GM04504 (cell line): Measurements from ENCODE around the gene ITPRIPL1.

Experiments
- DNase-seq: peaks from one replicate; pipeline ENCODE4 v3.0.0-alpha.2; 2012; ENCODE audit warnings: low read depth

ITPRIPL1 gene

DNA sequence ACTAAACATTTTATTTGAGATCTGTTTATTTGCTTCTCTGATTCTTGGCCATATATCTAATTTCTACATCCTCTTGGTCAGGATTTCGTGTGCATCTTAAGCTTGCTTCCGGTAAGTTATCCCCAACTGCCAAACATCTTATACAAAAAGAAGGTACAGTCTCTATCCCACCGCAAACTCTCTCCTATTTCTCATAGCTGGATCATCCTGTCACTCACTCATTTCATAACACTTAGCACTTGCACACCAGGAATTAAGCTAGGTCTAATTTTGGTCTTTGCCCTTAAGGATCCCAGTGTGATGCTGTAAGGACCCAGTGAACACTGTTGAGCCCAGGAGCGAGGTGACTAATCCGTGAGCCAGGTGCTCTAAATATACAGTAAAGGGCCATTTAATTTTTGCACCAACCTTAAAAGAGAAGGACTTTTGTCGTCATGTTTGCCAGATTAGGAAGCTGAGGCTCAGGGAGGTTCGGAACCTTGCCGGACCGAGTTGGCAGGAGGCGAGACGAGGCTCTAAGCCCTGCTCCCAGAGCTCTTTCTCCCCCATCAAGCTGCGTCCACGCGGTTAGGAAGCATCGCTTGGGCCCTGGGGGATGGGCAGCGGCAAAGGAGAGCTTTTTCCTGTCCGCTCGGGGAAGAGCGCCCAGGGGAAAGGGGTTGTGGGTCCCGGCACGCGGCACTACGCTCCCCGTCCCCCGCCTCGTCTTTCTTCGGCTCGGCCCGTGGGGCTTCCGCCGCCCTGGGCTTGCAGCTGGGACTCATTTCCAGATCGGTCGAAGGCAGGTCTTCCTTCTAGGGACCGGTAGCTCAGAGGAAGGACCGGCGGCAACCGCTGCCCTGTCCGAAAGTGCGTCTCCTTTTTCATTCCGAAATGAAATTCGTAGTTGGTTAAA is 4.1 kb upstream of the ITPRIPL1 start:
- DNase-seq = no peak

DNA sequence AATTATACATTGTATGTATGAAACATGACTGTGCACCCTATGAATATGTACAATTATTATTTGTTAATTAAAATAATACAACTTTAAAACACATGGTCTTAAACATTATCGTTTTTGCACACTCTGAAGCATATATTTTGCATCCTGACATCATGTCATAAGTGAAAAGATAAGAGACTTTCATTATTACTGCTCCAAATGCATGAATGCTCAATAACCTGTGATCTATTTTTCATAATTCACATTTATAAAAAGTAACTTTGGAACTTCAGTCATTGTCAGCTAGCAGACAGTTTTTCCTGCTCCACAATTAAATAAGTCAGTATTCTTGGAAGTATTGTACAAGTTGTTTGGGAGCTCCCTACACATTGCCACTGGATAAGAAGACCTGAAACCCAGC is 1.3 kb upstream of the ITPRIPL1 start:
- DNase-seq = no peak

DNA sequence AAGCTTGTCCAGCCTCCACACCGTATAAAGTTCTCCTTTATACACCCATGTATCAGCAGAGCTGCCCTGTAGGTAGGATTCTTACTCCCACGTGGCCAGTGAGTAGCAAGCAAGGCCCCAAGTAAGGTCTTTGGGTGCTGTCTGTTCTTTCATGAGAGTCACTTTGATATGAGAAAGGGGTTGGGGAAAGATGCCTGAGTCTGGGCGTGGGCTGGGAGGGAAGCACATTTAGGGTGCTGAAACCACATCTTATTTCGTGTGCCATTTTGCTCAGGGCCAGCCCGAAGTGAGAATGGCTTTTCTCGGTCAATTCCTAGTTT is 436 bp upstream of the ITPRIPL1 start:
- DNase-seq = no peak

DNA sequence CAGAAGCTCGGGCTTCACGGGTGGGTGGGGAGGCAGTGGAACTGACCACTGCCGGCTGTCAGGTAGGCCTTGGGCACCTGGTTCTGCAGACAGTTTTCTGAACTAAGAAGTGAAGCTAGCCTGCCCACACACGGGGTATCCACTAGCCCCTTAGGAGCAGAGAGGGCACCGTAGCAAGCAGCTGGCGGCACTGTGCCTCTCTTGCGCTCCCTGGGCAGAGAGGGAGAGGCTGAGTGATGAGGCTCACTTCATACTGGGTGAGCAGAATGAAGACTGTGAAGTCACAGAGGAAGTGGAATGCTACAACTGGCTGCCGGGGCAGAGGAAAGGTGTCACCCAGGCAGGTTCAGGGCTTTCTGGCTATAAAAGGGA is 753 bp downstream of the ITPRIPL1 start:
- no peak for DNase-seq

DNA sequence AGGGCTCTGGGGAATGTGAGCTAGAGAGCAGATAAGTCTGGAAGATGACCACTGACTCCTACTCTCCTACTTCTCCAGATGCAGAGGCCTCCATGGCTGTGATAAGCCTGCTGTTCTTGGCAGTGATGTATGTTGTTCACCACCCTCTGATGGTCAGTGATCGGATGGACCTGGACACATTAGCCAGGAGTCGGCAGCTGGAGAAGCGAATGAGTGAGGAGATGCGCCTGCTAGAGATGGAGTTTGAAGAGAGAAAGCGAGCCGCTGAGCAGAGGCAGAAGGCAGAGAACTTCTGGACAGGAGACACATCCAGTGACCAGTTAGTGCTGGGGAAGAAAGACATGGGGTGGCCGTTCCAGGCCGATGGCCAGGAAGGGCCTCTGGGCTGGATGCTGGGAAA is 1.4 kb downstream of the ITPRIPL1 start:
- no peak for DNase-seq

DNA sequence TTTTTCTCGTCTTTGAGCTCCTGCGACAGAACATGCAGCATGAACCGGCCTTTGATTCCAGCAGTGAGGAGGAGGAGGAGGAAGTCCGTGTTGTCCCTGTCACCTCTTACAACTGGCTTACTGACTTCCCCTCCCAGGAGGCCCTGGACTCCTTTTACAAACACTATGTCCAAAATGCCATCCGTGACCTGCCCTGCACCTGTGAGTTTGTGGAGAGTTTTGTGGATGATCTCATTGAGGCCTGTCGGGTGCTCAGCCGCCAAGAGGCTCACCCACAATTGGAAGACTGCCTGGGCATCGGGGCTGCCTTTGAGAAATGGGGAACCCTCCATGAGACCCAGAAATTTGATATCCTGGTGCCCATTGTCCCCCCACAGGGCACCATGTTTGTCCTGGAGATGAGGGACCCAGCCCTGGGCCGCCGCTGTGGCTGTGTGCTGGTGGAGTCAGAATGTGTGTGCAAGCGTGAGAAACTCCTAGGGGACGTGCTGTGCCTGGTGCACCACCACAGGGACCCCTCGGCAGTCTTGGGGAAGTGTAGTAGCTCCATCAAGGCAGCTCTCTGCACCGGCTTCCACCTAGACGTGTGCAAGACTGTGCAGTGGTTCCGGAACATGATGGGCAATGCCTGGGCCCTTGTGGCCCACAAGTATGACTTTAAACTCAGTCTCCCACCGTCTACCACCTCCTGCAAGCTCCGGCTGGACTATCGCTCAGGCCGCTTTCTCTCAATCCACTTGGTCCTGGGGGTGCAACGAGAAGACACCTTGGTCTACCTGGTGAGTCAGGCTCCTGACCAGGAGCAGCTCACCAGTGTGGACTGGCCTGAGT is 2.1 kb downstream of the ITPRIPL1 start:
- DNase-seq = no peak

DNA sequence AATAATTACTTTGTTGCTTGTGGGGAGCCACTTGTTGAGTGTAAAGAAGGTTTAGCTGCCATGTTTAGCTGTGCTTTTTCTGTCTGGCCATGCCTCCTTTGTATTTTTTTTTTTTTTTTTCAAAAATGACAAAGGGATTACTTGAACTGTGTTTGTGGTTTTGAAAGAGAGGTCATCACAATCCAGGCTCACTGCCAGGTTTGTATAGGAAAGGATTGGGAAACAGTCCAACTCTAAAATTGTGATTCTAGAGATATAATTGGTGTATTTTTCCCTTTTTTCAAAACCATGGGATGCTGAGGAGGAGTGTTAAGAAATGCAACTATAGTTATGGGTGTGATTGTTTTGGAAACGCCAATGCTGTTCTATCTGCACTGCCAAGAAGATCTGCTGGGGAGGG is 4.3 kb downstream of the ITPRIPL1 start:
- DNase-seq = peak; percentile 47

DNA sequence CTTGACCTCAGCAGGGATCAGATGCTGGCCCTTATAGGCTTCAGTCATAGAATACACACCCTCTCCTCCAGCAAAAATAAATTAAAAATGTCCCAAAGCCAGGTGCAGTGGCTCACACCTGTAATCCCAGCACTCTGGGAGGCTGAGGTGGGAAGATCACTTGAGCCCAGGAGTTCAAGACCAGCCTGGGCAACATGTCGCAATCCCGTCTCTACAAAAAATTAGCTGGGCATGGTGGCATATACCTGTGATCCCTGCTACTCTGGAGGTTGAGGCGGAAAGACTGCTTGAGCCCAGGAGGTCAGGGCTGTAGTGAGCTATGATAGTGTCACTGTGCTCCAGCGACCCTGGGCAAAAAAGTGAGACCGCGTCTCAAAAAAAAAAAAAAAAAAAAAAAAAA is 4.8 kb downstream of the ITPRIPL1 start:
- no peak for DNase-seq

DNA sequence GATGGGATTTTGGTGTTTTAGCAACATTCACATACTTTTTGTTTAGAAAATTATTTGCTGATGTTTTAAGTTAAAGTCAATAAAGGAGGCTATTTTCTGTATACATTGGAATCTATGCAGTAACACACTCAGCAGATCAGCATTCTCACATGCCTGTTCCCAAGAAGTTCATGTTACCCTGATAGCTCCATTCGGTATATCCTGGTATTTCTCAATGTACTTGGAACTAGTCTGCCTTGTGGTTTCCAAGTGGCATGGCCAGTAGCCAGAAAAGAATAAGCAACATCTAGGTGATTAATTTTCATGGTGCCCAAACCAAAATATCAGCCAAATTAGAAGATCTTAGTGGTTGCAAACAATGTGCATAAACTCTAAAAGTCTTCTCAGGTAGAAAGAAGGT is 5.3 kb downstream of the ITPRIPL1 start:
- no peak for DNase-seq

DNA sequence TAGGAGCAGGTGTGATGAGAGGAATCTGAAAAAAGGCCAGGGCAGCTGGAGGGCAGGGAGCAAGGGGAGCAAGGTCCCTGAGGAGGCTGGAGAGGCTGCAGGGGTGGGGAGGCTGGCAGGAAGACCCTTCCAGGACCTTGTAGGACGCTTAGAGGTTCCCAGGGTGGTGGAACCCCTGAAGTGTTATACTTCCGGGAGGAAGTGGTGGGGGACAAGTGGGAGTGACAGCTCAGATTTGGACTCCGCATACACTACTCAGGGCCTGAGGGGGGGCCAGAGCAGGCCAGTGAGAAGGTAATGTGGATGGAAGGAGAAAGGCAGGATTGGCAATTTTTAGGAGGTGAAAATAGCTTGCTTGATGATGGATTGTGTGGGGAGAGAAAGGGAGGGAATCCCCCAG is 8.6 kb downstream of the ITPRIPL1 start:
- DNase-seq = no peak

DNA sequence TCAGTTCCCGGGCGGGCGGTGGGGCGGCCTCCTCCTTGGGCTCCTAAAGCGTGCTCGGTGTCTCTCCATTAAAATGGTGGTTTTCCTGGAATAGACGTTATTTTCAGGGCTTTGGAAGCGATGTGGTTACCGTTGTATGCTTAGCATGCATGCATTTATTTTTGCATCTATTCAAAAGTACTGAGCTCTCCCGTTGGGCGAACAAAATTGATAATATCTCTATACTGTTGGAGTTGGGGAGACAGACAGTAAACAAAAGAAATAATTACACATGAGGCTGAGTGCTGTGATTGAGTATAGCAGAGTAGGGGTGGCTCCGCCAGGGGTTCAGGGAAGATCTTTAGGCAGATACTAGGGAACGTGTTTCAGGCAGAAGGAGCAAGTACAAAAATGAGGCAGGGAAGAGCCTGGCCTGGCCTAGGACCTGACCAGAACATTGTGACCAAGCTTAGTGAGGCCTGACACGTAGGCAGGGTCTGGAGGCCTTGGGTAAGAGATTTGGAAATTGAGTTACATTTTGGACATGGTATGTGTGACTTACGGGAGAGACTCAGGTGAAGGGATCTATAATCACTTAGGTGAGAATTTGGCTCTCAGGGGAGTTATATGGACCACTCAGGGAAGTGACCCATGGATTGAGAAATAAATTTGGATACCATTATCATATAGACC is 11.1 kb downstream of the ITPRIPL1 start:
- DNase-seq = no peak

DNA sequence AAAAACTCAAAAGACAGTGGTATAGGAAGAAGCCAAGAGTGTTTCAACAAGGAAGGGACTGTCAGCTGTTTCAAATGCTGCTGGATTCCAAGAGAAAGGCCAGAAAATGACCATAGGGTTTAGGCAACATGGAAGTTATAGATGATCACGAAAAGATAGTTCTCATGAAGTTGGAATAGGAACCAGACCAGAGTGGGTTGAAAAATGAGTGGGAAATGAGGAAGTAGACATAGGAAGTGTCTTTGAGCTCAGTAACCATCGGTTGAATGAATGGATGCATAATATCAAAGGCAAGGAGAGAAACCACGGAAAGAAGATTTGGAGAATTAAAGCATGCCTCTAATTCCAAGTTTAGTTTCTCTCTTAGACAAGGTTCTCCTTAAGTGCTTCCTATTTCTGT is 11.8 kb downstream of the ITPRIPL1 start:
- DNase-seq = no peak

DNA sequence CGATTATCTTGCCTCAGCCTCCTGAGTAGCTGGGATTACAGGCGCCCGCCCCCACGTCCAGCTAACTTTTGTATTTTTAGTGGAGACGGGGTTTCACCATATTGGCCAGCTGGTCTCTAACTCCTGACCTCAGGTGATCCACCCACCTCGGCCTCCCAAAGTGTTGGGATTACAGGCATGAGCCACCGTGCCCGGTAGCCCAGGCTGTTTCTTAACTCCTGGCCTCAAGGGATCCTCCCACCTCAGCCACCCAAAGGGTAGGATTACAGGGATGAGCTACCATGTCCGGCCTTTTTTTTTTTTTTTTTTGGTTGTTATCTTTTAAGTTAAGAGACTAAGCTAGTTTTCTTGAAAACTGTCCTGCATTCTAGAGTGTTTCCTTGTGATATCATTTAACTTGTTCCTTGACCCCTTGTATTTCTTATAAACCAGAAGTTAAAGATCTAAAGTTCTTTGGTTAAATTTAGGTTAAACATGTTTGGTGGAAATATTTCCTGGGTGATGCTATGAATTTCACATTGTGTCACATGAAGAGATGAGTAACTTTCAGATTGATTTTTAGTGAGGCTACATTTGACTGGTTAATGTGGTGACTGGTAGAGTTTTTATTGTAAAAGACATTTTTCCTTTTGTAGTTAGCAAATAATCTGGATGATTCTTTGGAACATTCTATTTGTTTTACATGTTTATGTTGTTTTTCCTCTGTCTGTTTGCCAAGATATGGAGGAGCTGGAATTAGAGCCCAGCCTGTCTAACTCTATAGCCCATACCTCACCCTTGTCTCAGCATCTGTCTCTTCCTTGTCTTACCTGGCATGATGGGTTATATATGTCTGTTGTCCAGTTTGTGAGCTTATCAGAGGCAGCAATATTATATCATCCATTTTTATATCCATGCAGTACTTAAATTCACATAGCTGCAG is 15.6 kb downstream of the ITPRIPL1 start:
- DNase-seq = no peak

DNA sequence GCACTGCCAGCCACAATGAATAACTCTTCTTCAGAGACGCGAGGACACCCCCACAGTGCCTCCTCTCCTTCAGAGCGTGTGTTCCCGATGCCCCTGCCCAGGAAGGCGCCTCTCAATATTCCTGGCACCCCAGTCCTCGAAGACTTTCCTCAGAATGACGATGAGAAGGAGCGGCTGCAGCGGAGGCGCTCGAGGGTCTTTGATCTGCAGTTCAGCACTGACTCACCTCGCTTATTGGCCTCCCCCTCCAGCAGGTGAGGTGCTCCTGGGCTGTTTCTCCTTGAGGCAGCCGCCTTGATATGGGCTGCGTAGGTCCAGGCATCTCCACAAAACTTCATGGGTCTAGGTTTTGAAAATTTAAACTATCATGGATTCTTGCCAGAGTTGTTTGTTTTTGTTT is 16.5 kb downstream of the ITPRIPL1 start:
- no peak for DNase-seq

DNA sequence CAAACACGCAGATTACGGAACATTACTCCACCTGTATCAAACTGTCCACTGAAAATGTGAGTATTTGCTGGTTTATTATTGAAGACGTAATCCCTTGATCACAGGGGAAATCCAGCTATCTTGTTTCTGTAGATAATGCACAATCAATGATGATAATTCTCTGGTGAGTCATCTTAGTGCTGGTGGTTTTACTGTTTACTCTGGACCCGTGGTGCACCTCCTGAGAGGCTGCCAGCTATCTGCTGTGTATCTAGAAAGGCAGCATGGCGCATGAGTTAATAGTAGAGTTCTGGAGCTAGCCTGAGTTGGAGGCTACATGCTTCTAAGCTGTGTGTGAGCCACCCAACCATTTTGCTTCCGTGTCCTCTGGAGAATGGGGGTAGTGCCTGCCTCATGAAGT is 17.0 kb downstream of the ITPRIPL1 start:
- DNase-seq = peak; percentile 19

DNA sequence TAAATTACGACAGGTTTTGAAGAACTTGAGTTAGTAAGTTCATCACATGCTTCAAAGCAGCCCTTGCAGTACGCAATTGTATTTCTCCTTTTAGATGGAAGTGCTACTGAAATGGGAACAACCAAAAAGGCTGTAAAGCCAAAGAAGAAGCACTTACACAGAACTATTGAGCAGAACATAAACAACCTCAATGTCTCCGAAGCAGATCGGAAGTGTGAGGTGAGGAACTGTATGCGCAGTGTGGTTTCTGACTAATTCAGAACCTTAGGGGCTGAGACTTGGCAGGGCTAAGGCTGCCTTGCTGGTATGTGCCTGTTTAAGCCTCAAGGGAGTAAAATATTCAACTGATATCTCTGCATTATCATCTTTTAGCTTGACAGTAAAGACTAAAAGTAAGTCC is 18.9 kb downstream of the ITPRIPL1 start:
- no peak for DNase-seq

DNA sequence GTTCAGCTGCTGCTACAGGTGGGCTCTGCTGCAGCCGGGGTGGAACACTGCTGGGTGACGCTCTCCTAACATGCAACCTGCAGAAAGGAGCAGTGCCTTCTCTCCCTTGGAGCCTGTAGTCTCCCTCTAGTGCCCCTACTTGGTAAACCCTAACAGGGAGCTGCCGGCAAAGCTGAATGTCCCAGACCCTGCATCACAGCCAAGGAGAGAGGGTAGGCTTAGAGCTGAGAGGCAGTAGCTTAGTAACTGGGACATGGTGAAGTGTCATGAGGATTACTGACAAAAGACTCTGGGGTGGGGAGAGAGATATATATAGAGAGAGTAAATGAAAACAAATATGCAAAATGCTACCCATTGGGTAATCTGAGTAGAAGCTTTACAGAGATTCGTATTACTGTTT is 20.3 kb downstream of the ITPRIPL1 start:
- DNase-seq = no peak

DNA sequence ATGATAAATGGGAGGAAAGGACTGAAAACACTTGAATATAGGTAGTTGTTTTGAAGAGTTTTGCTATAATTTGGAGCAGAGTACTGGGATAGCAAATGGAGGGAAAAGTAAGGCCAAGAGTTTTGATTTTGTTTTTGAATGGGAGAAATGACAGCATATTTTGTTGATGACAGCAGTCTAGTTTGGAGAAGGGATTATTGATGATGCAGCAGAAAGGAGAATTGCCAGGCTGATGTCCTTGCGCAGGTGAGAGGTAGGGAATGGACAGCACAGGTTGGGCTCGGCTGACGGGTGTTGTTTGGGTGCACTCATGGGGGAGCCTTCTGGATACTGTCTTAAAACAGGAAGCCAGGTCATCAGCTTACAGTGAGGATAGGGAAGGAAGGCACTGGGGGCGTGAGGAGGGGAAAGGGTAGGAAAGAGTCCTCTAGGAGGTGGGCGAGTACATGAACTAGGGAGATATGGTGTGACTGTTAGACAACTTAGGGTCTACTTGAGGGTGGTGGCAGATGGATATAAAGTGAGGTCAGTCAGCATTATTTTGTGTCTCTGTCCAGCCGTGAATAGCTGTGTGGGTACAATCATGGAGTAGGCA is 20.8 kb downstream of the ITPRIPL1 start:
- no peak for DNase-seq

DNA sequence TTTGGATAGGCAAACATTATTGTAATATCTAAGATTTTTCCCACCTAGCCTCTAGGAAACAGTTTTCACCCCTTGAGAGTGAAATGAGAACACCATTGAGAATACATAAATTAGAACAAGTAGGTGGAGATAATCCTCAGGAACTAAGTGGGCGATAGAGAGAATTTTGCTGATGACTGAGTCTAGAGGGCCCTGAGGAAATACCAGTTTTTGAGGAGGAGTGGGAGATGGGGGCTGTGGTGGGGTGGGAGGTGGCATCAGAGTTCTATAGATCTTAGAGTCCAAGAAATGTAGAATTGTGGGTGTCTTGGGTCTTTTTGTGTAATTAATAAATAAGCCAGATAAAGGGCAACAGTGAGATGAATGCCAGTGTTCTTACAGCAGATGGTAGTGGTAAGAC is 22.3 kb downstream of the ITPRIPL1 start:
- no peak for DNase-seq

DNA sequence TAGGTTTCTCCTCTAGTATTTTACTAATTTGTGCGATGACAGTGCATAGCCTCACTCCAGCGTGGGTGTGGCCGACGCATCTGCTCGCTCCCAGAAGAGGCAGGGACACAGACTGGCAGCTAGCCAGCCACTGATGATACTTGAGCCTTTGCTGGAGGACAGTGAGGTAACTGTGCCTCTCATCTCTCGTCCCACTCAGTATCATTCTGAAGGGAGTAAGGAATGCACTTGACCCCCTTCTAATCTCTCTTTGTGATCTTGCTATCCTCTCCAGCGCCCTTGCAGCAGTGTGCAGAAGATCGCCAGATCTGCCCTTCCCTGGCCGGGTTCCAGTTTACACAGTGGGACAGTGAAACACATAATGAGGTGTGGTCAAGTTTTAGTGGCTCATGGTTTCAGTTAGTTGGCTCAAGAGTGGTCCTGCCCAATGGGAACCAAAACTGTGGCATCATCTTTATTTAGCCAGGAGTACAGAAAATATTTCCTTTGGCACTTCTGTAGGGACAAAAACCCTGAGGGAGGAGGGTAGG is 28.0 kb downstream of the ITPRIPL1 start:
- DNase-seq = peak; percentile 67

DNA sequence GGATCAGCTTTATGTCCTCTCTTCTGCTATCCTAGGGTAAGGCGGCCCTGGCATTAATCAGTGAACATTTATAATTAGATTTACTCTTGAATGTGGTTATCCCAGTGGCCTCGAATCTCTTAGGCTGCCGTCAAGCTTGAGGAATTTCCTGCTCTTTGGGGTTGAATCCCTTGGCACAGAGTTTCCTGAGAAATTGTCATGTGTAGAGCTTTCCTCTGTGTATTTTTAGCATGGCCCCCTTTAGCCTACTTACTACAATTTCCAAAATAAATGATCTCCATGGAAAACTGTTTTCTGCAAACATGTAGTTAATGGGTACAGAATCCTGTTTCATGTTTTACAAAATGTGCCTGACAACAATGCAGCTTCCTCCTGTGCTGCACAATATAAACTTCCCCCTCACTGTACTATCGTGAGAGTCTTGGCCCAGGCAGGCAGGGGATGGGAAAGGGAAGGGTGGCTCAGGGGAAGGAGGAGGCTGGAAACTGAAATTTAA is 28.5 kb downstream of the ITPRIPL1 start:
- DNase-seq = peak; percentile 67
